Activated CD4-positive, alpha-beta T cell treated with anti-CD3 and anti-CD28 coated beads for 4 hours (primary cell): Measurements from ENCODE around the gene THEMIS2.
"Not testable (repeated sequence)": the region's sequence is repeated elsewhere in the genome, so short reads cannot be mapped to it uniquely, and the experiment has no call there.

Experiments used
- DNase-seq, 2 donors: peaks; one replicate each; pipeline ENCODE4 v3.0.0-alpha.2; 2020

THEMIS2 gene

GRCh38 chr1:27863538-27863915 is 8.8 kb upstream of the THEMIS2 start:
- DNase-seq = no peak

- DNase-seq = peak; percentile 28 to 47
These were observed 8.0 kb upstream of the THEMIS2 start for GRCh38 chr1:27864264-27864895.

GRCh38 chr1:27865821-27866220 is 6.5 kb upstream of the THEMIS2 start:
- DNase-seq = no peak

- no peak for DNase-seq
These were observed 3.8 kb upstream of the THEMIS2 start for GRCh38 chr1:27868556-27868931.

GRCh38 chr1:27868932-27869718 is 3.2 kb upstream of the THEMIS2 start:
- DNase-seq = peak; percentile 51 to 53

GRCh38 chr1:27869719-27870085 is 2.6 kb upstream of the THEMIS2 start:
- DNase-seq = no peak

GRCh38 chr1:27871076-27871475 is 1.3 kb upstream of the THEMIS2 start:
- not testable (repeated sequence) for DNase-seq

- DNase-seq = peak; percentile 21 to 33
These were observed 633 bp downstream of the THEMIS2 start for GRCh38 chr1:27872802-27873551.

- no peak for DNase-seq
These were observed 1.5 kb downstream of the THEMIS2 start for GRCh38 chr1:27873671-27874384.

- DNase-seq = no peak
These were observed 4.2 kb downstream of the THEMIS2 start for GRCh38 chr1:27876341-27877114.

GRCh38 chr1:27877115-27877416 is 4.7 kb downstream of the THEMIS2 start:
- no peak for DNase-seq

- no peak for DNase-seq
These were observed 5.7 kb downstream of the THEMIS2 start for GRCh38 chr1:27878039-27878438.

GRCh38 chr1:27878787-27879335 is 6.5 kb downstream of the THEMIS2 start:
- DNase-seq = no peak

- DNase-seq = no peak
These were observed 7.2 kb downstream of the THEMIS2 start for GRCh38 chr1:27879374-27880082.

- no peak for DNase-seq
These were observed 10.2 kb downstream of the THEMIS2 start for GRCh38 chr1:27882543-27882903.

- no peak for DNase-seq
These were observed 11.2 kb downstream of the THEMIS2 start for GRCh38 chr1:27883536-27883935.

- no peak for DNase-seq
These were observed 11.9 kb downstream of the THEMIS2 start for GRCh38 chr1:27884006-27884954.

- DNase-seq = no peak
These were observed 12.8 kb downstream of the THEMIS2 start for GRCh38 chr1:27885114-27885528.

GRCh38 chr1:27885621-27886352 is 13.4 kb downstream of the THEMIS2 start:
- DNase-seq = no peak

GRCh38 chr1:27886353-27886679 is 14.0 kb downstream of the THEMIS2 start:
- DNase-seq = no peak
